Activated CD8-positive, alpha-beta memory T cell treated with anti-CD3 and anti-CD28 coated beads for 4 hours (primary cell): ENCODE results near the gene DCAF10.
"Not testable (repeated sequence)": the region's sequence is repeated elsewhere in the genome, so short reads cannot be mapped to it uniquely, and the experiment has no call there.

Source experiments
- DNase-seq, 2 donors: peaks; one replicate each; pipeline ENCODE4 v3.0.0-alpha.2; 2020; ENCODE audit warnings: low read depth in 2 of 2

The DCAF10 gene

DNA sequence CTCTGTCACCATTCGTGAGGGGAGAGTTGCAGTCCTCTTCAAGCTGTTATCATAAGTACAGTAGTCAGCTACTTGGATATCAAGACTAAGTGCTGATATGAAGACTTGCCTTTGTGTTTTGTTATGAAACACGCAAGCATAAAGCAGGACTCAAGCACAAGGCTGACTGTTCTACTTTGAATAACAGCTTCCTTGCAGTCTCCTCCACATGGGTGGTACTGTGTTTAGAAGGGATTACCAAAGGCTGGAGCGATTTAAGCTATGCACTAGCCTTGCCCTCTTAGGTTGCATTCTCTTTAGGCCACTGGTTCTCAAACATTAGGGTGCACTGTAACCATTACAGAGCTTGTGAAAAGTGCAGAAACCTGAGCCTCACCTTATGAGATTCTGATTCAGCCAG, 61.9 kb downstream of the DCAF10 start:
- no peak for DNase-seq

DNA sequence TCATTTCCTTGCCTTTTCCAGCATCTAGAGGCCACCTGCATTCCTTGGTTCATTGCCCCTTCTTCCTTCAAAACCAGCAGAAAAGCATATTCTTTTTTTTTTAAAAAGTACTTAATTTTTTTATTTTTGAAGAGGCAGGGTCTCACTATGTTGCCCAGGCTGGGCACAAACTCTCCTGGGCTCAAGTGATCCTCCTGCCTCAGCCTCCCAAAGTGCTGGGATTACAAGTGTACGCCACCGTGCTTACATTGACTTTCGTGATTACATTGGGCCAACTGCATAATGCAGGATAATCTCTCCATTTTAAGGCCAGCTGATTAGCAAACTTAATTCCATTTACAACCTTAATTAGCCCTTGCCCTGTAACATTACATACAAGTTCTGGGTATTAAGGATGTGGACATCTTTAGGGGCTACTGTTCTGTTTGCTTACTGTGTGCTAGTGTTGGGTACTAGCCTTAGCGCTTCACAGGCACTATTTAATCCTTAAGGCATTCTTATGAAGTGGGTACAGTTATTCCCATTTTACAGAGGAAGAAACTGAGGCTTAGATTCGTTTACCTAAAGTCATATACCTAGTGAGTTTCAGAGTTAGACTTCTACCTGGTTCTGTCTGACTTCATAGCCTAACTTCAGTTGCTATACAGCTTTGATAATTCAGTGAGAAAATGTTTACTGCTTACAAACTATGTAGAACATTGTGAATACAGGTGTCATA, 69.6 kb downstream of the DCAF10 start:
- DNase-seq: no peak

DNA sequence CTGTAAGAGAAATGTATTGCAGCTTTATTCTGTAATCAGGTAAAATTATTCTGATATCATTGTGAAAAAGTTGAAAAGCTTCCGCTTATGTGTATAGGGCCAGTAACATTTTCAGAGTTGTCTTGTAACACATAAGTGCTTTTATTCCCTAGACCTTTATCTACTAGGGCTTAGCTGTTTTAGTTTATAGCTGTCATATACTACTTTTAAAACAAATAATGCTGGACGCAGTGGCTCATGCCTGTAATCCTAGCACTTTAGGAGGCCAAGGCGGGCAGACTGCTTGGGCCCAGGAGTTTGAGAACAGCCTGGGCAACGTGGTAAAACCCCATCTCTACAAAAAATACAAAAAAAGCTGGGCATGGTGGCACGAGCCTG, 70.2 kb downstream of the DCAF10 start:
- DNase-seq: no peak

DNA sequence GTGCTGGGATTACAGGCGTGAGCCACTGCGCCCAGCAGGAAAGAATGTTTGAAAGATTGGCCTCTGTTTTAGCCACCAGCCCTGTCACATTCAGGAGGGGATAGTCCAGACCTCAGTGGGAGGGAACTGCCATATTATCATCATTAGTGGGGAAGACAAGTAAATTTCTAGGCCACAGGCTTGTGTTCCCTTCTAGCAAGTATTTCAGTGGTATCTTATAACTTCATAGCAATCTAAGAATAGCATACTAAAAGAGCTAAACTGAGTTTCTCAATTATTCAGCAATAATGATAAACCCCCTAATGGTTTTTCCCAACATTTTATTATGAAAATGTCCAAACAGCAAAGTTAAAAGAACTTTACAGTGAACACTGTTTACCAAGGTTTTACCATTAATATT, 73.4 kb downstream of the DCAF10 start:
- no peak for DNase-seq

DNA sequence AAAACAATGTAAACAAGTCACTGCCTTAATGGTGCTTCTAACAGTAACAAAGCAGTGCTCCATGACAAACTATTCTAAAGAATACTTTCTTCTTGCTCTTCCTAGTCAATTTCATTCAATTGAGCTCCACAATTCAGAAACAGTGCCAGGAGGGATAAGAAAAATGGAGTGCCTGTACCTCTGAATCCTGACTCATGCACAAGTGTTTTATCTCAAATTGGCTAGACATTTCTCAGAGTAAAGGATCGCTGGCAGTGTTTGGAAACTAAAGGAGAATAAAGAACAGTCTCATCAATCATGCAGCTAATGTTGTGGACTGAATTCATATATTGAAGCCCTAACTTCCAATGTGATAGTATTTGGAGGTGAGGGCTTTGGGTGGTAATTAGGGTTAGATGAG, 75.8 kb downstream of the DCAF10 start:
- no peak for DNase-seq

DNA sequence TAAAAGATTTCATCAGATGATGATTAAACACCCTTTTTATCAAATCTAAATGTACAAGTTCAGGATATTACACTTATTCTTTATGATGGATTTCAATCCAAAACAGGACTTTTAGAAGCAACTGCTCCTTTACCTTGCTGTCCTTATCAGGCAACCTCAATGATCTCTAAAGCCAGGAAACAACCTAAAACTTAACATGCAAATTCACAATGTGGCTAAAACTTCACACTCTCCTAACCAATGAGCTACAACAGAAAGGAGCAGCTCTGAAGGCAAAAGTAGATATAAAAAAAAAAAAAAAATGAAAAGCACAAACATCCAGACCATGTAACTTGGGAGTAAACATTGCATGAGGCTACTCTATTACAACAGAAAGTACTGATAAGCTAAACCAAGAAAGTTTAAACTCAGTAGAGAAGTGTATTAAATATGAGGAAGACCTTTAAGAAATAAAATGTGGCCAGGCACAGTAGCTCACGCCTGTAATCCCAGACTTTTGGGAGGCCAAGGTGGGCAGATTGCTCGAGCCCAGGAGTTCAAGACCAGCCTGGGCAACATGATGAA, 80.4 kb downstream of the DCAF10 start:
- no peak for DNase-seq

DNA sequence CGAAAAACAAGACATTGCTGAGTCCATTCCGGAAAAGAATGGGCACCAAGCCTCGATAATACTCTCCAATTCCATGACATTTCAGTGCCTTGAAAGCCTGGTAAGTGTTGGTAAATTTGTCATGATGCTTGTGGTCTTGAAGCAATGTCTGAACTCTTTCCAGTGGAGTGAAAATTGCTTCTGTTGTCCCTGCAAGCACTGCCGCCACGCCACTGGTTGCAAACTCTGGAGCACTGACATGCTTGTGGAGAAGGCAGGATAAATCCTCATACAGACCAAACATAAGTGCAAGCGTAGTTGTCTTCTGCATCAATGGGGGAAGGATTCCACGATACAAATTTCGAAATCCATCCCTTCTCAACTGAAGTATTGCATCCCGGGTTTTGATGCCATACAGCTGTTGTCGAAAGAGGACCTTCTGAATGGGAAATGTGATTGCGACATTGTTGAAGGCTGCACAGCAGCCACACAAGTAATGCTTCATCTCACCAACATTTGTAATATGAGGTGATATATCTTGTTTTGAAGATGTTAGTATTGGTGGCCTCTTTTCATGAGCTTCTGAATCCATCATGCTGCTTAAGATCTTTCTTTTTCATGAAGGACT, 87.5 kb downstream of the DCAF10 start:
- DNase-seq: not testable (repeated sequence)

DNA sequence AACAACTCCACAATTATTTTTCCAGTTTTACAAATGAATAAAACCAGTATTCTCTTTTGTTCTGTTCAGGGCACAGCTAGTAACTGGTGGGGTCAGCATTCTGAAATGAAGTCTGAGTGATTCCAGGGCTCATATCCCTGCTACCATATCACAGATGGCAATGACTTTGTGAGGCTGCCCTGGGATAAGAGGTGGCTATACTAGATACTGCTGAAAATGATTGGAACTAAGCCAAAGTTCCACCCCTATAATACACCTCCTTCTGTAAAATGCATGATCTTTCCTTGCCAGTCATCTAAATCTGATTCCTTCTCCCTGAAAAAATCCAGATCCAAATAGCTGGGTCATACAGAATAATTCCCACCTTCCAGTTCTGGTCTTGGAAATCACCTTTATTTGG, 88.9 kb downstream of the DCAF10 start:
- DNase-seq: no peak

DNA sequence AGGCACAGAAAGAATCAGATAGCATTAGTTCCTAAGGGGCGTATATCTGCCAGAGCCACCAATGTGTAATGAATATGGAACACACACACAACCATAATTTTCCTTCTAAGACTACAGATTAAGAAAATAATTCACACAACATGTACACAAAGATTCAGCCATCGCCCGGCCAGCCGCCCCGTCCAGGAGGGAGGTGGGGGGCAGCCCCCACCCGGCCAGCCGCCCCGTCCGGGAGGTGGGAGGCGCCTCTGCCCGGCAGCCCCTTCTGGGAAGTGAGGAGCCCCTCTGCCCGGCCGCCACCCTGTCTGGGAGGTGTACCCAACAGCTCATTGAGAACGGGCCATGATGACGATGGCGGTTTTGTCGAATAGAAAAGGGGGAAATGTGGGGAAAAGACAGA, 90.4 kb downstream of the DCAF10 start:
- DNase-seq: not testable (repeated sequence)

DNA sequence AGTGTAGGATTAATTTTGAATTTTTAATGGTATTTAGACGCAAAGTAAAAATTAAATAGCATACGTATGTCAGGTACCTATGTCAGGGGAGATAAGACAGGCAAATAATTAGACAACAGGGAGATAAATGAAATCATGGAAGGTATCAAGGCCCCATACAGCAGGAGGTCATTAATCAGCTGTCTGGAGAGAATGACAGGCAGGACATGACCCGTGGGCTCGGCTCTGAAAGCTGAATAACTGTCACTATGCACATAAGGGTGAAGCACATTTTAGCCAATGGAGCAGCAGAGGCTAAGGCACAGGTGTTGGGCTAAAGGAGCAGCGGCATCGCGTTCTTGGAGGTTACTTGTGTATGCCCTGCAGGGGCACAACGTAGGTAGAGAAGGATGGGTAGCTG, 91.5 kb downstream of the DCAF10 start:
- DNase-seq: no peak

DNA sequence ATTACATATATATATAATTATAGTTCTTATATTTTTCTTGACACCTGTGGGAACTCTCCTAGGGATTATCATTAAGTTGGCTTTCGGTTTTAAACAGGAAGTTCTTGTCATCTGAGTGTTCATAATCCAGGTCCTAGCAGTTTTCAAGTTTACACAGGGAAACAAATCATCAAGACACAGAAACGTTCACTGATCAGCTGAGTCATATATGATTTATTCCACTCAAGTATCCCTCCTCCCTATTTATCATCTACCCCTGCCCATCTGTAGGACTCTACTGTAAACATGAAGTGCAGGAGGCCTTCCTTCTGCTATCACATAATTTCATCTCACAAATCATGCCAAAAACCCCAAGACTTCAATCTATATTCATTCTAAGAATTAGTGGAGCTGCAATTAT, 97.1 kb downstream of the DCAF10 start:
- no peak for DNase-seq

DNA sequence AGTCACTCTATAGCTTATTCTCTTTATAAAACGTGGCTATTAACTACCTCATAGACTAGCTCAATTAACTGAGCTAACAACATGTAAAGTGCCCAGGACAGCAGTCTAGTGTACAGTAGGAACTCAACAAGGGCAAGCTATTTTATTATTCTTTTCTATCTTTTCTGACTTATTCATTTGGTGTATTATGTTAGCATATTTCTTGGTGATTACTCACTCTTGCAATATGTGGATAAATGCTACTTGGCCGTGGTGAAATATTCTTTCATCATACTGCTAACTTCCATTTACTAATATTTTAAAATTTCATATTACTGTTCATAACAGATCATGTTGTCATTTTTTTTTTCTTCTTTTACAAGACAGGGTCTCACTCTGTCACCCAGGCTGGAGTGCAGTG, 98.4 kb downstream of the DCAF10 start:
- DNase-seq: no peak

DNA sequence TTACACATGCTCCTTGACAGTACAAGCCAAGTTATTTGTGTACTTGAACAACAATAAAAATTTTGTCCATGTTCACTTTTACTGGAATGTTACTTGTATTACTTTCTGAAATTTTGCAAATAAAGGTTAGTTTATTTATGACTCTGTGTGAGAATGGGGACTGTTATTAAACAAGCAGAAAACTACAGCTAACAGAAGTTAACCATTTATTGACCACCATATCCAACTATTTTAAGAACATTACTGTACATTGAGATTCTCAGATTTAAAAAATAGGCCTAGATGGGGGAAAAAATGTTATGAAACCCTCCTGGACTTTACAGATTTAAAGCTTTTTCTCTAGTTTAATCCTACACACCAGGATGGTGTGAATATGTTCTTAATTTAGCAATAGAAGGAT, 101.5 kb downstream of the DCAF10 start:
- no peak for DNase-seq

DNA sequence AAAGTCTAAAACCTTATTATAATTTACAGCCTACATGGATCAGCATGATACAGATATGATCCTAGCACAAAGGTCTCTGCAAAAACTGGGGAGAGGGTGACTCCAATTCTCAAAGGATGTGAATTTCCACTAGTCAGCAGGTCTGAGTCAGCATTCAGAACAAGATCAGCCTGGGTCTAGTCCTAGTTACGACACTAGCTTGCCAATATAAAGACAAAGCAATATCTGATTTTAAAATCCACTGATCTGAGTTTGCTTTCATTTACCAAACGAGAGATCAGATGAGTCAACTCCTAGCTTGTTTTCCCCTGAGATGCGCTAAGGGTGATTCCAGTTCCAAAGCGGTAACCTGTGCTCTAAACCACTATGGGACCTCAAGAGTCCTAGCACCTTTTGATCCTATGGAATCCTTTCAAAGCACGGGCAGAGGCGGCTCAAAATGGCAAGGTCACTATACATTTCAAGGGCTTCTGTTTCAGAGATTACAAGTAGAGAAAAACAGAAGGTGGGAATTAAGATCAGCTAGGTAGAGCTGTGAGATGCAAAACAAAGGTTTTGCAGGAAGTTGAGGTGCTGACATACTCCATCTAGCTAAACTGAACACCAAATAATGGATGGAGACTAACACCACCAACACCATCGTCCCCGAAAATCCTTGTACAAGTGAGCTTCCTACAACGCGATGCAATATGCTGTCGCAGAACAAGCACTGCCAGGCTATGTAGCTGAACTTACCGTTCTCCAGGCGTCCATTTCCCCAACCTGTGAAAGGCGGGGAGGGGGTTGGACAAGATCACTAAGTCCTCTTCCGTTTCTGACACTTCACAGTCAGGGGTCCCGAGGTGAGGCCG, 102.4 kb downstream of the DCAF10 start:
- DNase-seq: no peak

DNA sequence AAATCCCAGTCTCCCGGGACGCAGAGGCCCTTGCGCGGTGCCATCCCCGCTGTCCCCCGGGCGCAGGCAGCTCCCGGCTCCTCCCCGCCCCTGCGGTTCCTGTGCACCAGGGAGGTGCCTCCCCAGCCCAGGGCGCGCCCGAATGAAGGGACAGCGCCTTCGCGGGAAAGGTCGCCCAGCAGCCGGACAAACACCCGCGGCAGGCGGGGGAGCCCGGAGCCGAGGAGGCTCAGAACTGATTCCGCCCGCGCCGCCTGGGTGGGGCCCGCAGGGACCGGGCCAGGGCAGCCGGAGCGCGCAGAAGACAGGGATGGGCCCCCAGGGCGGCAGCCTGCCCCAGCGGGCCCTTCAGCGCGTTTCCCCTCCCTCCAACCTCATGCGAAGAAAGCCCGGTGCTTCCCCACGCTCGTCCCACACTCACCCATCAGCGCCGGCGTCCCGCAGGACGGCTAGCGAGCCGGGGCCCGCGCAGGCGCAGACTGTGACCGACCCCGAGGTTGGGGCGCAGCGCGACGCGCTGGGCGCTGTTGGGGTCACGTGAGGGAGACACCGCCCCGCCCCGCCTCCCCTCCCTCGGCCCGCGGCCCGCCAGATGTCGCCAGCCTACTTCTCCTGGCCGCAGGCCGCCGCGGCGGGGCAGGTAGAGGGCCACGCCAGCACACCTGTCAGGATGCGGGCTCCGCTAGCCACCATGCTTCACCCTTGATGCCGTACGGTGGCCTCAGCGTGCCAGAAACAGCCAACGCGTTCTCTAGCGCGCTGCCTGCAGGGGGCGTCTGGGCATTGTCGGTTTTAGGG, 103.2 kb downstream of the DCAF10 start, which contains the start of gene SLC25A51:
SLC25A51 (minus strand) TSS at position 481 of the 798 bp plus-strand sequence. CDS start 15,577 bp downstream, outside the sequence.
- peak; percentile 88 to 90 for DNase-seq

DNA sequence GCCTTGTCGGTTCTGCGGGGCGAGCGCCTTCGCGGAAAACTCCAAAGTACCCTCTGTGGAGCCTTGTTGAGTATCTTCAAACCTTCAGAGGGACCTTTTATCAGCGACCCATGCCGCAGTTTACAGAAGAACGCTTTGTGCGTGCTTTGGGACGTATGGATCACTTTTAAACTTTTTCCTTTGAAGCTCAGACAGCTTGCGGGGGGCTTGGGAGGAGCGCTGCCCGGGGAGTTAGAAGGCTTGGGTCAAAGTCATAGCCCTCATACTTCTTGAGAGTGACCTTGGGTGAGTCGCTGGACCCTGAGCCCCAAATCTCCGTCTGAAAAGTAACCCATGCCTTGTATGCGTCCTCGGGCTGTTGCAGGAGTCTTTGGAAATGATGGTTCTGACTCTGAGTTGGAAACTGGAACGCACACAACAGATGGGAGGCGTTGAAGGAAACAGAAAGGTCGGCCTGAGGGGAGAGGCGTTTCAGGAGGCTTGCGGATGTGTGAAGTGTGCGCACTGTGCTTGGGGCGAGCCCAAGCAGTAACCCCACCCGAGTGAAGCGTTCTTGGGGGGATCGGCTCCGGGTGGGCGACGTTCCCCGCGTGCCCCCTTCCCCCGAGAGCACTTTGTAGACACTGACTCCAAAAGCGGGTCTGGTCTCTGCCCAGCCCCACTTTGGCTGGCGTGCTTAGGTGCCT, 104.0 kb downstream of the DCAF10 start:
- no peak for DNase-seq

DNA sequence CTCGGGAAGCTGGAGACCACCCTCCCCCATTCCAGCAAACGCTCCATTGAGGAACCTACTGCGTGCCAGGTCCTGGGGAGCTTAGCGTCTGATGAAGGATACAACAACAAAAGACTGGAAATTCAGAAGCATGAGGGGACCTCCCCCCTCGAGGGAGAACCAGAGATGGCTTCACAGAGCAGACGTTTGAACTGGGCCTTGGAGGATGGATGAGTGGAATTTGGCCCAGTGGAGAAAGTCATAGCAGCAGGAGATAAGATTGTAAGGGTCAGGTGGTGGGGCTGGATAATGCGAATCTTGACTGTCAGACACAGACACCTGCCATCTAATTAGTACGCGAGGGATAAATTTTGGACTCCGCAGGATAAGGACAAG, 104.5 kb downstream of the DCAF10 start:
- DNase-seq: no peak

DNA sequence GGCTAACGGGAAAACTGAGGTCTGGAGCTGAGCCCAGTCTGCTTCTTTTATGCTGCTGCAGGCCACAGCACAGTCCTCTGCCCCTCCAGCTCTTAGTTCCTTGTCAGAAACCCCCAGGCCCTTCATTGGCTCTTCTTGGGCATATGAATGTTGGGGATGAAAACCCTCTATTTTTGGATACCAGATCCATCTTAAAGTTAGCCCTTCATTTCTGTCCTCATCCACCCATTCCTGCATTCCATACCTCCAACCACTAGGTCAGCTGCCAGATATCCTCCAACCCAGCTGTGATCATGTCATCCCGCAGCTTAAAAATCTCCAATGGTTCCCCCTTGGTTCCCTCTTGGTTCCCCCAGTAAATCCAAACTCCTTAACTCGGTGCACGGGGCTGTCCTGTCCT, 105.2 kb downstream of the DCAF10 start:
- no peak for DNase-seq

DNA sequence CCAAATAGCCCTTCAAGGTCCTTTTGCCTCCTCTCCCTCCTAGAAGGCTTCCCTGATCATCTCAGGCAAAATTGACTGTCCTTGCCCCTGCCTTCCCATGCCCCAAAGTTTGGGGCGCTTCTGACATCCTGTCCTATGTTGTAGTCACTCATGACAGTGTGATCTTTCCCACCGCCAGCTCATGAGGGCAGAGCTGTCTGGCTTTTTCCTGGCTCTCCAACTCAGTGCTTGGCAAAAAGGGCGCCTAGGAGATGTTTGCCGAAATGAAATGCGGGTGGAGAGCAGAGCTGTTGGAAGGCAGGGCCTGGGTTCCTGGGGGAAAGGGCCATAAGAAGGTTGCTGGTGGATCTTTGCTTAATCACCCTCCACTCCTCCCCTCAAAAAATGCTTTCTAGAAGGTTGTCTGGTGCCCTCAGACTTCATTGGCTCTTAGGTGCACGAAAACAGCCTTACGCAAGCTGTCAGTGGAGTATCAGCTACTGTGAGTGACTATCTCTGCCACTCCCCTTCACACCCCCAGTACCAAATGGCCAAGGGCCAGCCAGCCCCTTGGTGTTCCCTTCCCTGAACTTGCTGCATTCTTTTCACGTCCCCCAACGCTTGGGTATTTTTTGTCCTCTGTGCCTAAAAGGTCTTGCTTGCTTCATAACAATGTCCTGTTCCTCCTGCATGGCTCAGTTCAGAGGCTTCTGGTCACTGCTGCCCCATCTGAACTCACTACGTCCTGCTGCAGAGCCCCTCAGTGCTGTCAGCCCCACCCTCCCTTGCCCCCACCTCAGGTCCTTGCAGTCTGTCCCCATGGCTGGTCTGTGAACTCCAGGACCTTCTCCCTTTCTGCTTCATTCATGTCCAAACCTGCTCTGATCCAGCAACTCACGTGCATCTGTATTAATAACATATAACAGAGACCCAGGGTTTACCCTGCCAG, 106.0 kb downstream of the DCAF10 start:
- DNase-seq: no peak

DNA sequence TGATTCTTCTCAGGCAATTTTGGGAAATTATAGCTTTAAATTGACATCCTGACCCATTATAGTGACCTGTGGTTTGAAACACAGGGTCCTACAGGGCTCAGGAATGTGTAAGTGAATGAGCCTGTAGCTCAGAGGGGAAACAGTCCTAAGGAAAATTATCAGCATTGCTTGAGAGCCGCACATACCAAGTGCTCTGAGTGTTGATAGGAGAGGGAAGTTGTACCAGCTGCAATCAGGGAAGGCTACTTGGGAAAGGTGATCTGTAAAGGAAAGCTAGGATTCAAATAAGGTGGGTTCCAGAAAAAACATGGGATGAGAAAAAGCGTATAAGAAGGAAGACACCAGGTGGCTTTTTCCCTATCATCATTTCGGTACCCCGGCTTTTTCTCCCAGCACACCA, 107.7 kb downstream of the DCAF10 start:
- no peak for DNase-seq
